ENCODE measurements around the gene COG5. TPM values are rescaled to one million over a fixed set of nuclear protein-coding genes. Genes with fewer than 3 reads are reported as not detected.

COG5 gene
- total RNA-seq, 1 donor from 2014 or later = 55.7 TPM

GRCh38 chr7:107219563-107220244, 344.0 kb downstream of the COG5 start:
- DNase-seq (ENCODE audit: low spot score) (no peak), ATAC-seq (no peak)
- intact Hi-C loops (cut with DNase I) = no loop called here

DNA sequence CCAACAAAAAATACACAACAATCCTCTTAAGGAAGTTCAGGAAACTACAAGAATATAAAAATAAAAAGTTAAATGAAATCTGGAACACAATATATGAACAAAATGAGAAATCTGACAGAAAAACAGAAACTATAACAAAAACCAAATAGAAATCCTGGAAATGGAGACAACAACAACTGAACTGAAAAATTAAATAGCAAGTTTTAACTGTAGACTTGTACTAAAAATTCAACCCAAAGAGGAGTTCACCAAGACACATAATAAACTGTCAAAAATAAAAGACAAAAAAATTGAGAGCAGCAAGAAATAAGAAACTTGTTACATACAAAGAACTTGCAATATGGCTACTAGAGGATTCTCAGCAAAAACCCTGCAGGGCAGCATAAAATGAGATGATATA, 349.8 kb downstream of the COG5 start:
- intact Hi-C loops (cut with DNase I) = no loop called here

GRCh38 chr7:107213193-107213788, 350.4 kb downstream of the COG5 start:
- intact Hi-C loops (cut with DNase I) = no loop called here
- DNase-seq (ENCODE audit: low spot score) (no peak), ATAC-seq (peak; percentile 76)

More for the DNA sequence above, 349.8 kb downstream of the COG5 start:
- no peak for ATAC-seq
- no peak for DNase-seq (ENCODE audit: low spot score)

DNA sequence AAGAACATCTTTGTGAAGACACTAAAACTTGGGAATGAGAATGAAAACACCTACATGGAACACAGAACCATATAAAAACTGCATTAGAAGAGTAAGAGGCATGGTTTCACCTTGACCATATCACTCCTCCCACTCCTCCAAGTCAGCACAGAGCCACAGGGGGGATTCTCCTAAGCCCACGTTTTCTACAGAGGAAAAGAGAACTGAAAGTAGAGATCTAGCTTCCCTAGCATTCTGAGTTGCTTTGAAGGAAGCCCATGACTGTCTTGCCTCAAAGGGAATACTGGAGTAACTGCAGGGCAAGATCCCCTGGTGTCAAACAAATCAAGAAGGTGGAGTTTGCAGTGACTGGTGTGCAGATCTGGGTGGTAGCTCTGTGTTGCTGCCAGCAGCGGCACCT, 351.0 kb downstream of the COG5 start:
- intact Hi-C loops (cut with DNase I) = no loop called here
- no peak for DNase-seq (ENCODE audit: low spot score)
- no peak for ATAC-seq

DNA sequence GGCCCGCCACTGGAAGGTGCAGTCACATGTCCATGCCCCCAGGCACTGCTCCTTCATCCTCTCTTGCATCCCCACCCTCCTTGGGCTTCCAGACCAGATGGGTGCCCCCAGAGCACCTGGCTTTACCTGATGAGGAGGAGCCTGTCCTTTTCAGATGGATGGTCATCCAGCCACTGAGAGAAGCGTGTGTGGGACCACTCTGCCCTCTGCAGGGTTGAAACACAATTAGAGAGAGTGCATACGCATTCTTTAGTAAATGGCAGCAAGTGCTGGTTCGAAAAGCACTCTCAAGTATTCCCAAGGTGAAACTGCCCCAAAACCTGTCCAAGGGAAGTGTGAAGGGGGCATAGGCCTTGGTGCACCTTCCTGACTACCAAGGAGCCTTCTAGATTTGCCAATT, 353.3 kb downstream of the COG5 start:
- DNase-seq (ENCODE audit: low spot score) = no peak
- intact Hi-C loops (cut with DNase I) = no loop called here
- no peak for ATAC-seq

DNA sequence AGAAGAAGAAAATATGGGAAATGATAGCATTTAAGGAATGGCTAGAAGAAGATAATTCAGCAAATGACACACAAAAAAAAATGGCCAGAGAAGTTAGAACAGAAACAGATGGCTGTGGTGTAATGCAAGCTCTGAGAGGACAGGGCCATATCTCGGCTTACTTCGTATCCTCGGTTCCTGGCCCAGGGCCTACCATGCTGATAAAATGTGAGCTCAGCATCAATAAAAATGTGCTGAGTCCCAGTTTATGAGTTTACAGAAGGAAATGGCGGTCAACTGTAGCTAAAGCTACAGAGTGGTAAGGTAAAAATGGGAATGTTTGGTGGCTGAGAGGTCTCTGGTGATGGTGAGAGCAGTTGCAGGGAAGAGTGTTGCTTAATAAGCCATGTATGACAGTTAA, 354.2 kb downstream of the COG5 start:
- intact Hi-C loops (cut with DNase I) = no loop called here
- DNase-seq (ENCODE audit: low spot score) = no peak

GRCh38 chr7:107208563-107208962, 355.2 kb downstream of the COG5 start:
- ATAC-seq = no peak

More for the DNA sequence above, 354.2 kb downstream of the COG5 start:
- no peak for ATAC-seq

GRCh38 chr7:107208024-107208521, 355.6 kb downstream of the COG5 start:
- intact Hi-C loops (cut with DNase I) = no loop called here
- peak; percentile 66 for ATAC-seq
- DNase-seq (ENCODE audit: low spot score) = no peak

More at GRCh38 chr7:107208563-107208962, 355.2 kb downstream of the COG5 start:
- DNase-seq (ENCODE audit: low spot score) = no peak
- intact Hi-C loops (cut with DNase I) = no loop called here

GRCh38 chr7:107207459-107207858, 356.3 kb downstream of the COG5 start:
- ATAC-seq (peak; percentile 56), DNase-seq (ENCODE audit: low spot score) (no peak)
- intact Hi-C loops (cut with DNase I) = no loop called here

- no peak for ATAC-seq
- intact Hi-C loops (cut with DNase I) = no loop called here
- no peak for DNase-seq (ENCODE audit: low spot score)
Measured at GRCh38 chr7:107206706-107207105, 357.0 kb downstream of the COG5 start.

DNA sequence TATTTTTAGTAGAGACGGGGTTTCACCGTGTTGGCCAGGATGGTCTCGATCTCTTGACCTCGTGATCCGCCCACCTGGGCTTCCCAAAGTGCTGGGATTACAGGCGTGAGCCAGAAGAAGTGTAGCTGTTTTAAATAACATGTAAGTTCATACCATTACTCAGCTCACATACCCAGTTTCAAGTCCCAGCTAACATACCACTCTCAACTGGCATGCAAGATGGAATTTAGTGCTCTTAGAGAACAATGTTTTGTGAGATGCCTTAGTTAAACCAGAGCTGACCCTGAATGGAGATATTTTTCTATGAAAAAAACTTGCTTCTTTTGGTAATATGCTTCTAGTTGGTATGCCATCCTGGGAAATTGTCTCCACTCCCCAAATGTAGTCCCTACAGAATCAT, 357.6 kb downstream of the COG5 start:
- DNase-seq (ENCODE audit: low spot score) = no peak
- ATAC-seq = no peak
- intact Hi-C loops (cut with DNase I) = no loop called here

DNA sequence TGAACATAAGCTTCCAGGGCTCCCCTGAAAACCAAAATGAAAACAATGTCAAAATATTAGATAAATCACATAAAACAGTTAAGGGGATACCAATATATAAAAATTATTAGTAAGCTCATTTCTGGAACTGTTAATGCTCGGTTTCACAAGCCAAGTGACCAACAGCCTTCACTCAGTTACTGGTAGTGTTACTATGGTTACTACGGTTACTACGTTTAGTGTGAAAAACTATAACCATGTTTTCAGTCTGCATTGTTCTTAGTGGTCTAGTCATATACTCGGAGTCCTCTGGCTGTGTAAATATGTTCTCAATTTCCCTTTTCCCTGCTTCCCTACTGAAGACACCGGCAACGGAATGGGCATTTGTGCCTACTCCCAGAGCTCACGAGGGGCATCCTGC, 360.1 kb downstream of the COG5 start:
- DNase-seq (ENCODE audit: low spot score) = no peak
- no peak for ATAC-seq
- intact Hi-C loops (cut with DNase I) = no loop called here

GRCh38 chr7:107201795-107202450, 361.8 kb downstream of the COG5 start:
- intact Hi-C loops (cut with DNase I) = no loop called here
- ATAC-seq = peak; percentile 40

DNA sequence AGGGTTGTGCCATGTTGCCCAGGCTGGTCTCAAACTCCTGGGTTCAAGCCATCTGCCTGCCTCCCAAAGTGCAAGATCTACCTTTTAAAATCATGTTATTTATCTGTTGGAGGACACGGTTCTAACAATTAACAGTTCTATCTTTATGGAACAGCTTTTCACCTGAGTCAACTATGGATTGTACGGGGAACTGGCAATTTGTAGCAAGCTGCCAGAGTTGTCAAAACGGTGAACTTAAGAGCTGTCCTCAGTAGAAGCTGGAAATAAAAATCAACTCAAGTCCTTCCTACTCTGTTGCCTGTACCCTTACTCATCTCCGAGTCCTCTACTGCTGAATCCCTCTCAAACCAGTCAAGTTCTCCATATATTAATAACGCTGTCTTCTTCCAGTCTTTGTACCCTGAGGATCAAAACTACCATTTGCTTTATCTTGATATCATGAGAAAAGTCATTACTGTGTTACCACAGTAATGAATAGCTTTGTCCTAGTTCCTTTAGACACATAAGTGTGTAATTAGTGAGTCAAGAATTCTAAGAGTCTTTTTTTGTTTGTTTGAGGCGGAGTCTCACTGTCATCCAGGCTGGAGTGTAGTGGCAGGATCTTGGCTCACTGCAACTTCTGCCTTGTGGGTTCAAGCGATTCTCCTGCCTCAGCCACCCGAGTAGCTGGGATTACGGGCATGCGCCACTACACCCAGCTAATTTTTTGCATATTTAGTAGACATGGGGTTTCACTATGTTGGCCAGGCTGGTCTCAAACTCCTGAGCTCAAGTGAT, 366.7 kb downstream of the COG5 start:
- intact Hi-C loops (cut with DNase I) = no loop called here
- DNase-seq (ENCODE audit: low spot score) (no peak), ATAC-seq (no peak)

More at GRCh38 chr7:107201795-107202450, 361.8 kb downstream of the COG5 start:
- DNase-seq (ENCODE audit: low spot score) = no peak

DNA sequence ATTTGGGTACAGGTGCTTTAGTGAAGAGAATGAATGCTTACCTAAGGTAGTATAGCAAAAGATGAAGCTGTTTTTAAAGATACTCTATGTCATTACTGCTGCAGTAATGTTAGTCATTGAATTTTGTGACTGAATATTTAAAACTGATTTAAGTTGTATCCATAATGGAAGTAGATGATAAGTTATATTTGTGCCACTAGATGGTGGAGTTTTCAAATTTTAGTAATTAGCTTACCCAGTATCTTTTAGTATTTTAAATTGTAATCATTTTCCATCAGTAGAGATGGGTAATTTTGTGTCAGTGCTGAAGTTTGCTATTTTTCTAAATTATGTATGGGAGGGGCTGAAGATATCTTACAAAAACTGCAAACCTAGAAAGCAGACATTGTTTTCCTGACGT, 369.7 kb downstream of the COG5 start:
- intact Hi-C loops (cut with DNase I) = no loop called here
- DNase-seq (ENCODE audit: low spot score) = no peak
- no peak for ATAC-seq

GRCh38 chr7:107190090-107190489, 373.6 kb downstream of the COG5 start:
- DNase-seq (ENCODE audit: low spot score) (no peak), ATAC-seq (no peak)
- intact Hi-C loops (cut with DNase I) = no loop called here

DNA sequence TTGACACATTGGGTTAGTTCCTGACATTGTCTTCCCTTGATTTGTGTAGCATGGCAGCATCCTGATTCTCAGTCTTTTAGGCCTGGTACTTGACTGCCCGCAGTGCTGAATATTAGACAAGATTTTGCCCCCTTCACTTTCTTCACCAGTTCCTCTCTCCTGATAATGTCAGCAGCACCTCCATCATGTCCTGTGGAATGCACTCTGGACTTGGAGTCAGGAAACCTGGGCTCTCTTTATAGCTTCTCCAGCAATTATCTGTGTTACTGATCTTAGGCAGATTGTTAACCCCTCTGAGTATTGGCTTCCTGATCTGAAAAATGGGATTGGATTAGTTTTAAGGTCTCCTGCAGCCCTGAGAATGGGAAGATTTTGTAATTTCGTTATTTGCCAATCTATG, 375.9 kb downstream of the COG5 start:
- no peak for ATAC-seq
- no peak for DNase-seq (ENCODE audit: low spot score)
- intact Hi-C loops (cut with DNase I) = no loop called here

GRCh38 chr7:107186240-107186639, 377.5 kb downstream of the COG5 start:
- intact Hi-C loops (cut with DNase I) = no loop called here
- no peak for ATAC-seq
- no peak for DNase-seq (ENCODE audit: low spot score)

DNA sequence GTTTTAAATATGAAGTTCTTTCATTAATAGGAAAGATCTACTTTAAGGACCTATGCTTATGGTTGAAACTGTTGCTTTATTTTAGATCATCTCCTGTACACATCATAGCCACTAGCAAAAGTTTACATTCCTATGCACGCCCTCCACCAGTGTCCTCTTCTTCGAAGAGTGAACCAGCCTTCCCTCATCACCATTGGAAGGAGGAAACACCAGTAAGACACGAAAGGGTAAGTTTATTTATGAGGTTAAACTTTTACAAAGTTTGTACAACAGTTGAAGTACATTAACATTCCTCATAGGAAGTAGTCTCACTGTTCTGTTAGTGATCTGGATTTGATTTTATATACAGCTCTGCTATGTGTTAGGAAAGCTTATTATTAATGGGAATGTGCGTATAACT, 378.0 kb downstream of the COG5 start:
- intact Hi-C loops (cut with DNase I) = no loop called here
- no peak for DNase-seq (ENCODE audit: low spot score)
- no peak for ATAC-seq

DNA sequence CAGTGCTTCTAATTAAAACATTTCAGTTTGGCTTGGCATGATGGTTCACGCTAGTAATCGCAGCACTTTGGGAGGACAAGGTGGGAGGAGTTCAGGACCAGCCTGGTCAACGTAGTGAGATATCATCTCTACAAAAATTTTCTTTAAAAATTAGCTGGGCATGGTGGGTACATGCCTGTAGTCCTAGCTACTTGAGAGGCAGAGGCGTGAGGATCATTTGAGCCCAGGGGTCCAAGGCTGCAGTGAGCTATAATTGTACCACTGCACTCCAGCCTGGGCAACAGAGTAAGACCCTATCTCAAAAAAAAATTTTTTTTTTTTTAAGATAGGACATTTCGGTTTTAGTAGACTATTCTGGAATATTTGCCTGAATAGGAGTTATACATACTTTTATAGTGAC, 382.5 kb downstream of the COG5 start:
- intact Hi-C loops (cut with DNase I) = no loop called here
- no peak for DNase-seq (ENCODE audit: low spot score)
- ATAC-seq = no peak
